D721Med (cell line): ENCODE data around the gene SYS1.
A peak's percentile ranks its signal among the peaks of the same experiment; 100 is the strongest.

ENCODE experiments used
- DNase-seq: peaks from one replicate; pipeline ENCODE4 v3.0.0; 2011; ENCODE audit warnings: low spot score; ENCODE audit not compliant: insufficient read length
- FAIRE-seq: peaks from 2 replicates; lab custom pipeline; 2011; peaks lifted over from hg19 to GRCh38; lab: Jason Lieb, UNC
- CTCF ChIP-seq: IDR thresholded peaks from 2 replicates; pipeline ENCODE4 v1.5.1; 2012; ENCODE audit warnings: mild to moderate bottlenecking, control low read depth; ENCODE audit not compliant: insufficient read depth; ENCODE audit errors: missing control alignments

The SYS1 gene

GRCh38 chr20:45409521-45410272 lies 46.7 kb downstream of the SYS1 start:
- no peak for TF ChIP-seq CTCF
- FAIRE-seq, result no peak

GRCh38 chr20:45410887-45411286 lies 47.9 kb downstream of the SYS1 start:
- DNase-seq (no peak), FAIRE-seq (no peak)

More at GRCh38 chr20:45409521-45410272, 46.7 kb downstream of the SYS1 start:
- no peak for DNase-seq

GRCh38 chr20:45412653-45413052 lies 49.7 kb downstream of the SYS1 start:
- no peak for TF ChIP-seq CTCF
- no peak for FAIRE-seq
- DNase-seq, result no peak

More at GRCh38 chr20:45410887-45411286, 47.9 kb downstream of the SYS1 start:
- no peak for TF ChIP-seq CTCF

- no peak for FAIRE-seq
- DNase-seq, result no peak
Measured at GRCh38 chr20:45413479-45413878, 50.5 kb downstream of the SYS1 start.

GRCh38 chr20:45415822-45416637 lies 53.1 kb downstream of the SYS1 start, which contains the start of gene PIGT:
Gene PIGT (plus strand): TSS chr20:45416141. CDS start chr20:45416157, 16 bp downstream.
- DNase-seq, result peak; percentile 33
- FAIRE-seq, result no peak
- no peak for TF ChIP-seq CTCF

More at GRCh38 chr20:45413479-45413878, 50.5 kb downstream of the SYS1 start:
- no peak for TF ChIP-seq CTCF

GRCh38 chr20:45416917-45417316 lies 54.0 kb downstream of the SYS1 start:
- TF ChIP-seq CTCF, result no peak
- FAIRE-seq (no peak), DNase-seq (no peak)
